ENCODE measurements around the gene ZIC4.

- TF ChIP-seq CTCF (IDR thresholded peaks at IDR 0.05), result no peak
- TF ChIP-seq POLR2A (IDR thresholded peaks at IDR 0.05), result no peak
Observed at GRCh38 chr3:147356909-147357900, 49.1 kb downstream of the ZIC4 start.
